Ascending aorta (tissue), 2 donors: Measurements from ENCODE around the gene PNPLA2. TPM values are rescaled to one million over a fixed set of nuclear protein-coding genes. Genes with fewer than 3 reads are reported as not detected.

ENCODE experiments used
- DNase-seq, 2 donors: peaks; one replicate each; pipeline ENCODE4 v3.0.0-alpha.2; 2019; ENCODE audit warnings: low spot score in 2 of 2
- H3K27ac ChIP-seq, 2 donors: fragments of 200-600 bp; sonication (generic); one replicate each; pipeline ENCODE4 v1.5.1; 2016 to 2017; ENCODE audit warnings: mild to moderate bottlenecking in 1 of 2
- H3K27me3 ChIP-seq: fragments of 200-600 bp; sonication (generic); one replicate; pipeline ENCODE4 v1.5.1; 2017
- H3K36me3 ChIP-seq, 2 donors: fragments of 200-600 bp; sonication (generic); one replicate each; pipeline ENCODE4 v1.5.1; 2016
- H3K4me1 ChIP-seq, 2 donors: fragments of 200-600 bp; sonication (generic); one replicate each; pipeline ENCODE4 v1.5.1; 2016 to 2017; ENCODE audit warnings: mild to moderate bottlenecking in 1 of 2
- H3K4me3 ChIP-seq, 2 donors: fragments of 200-600 bp; sonication (generic); one replicate each; pipeline ENCODE4 v1.5.1; 2016 to 2017; ENCODE audit warnings: mild to moderate bottlenecking in 1 of 2
- H3K9me3 ChIP-seq, 2 donors: fragments of 200-600 bp; sonication (generic); one replicate each; pipeline ENCODE4 v1.5.1; 2016
- CTCF ChIP-seq, 3 experiments: fragments of 200-600 bp in 2 of 3; fragments of 450-650 bp in 1 of 3; sonication (generic) in 2 of 3; IDR thresholded peaks; one replicate each; pipeline ENCODE4 v1.5.1; 2016 to 2019; ENCODE audit warnings: antibody characterized with exemption in 3 of 3, mild to moderate bottlenecking in 1 of 3, moderate library complexity in 1 of 3
- intact Hi-C: fragments of 100-400 bp; cut with DNase I; formaldehyde crosslinking; loops from one replicate; pipeline ENCODE4 v1.15.1; 2023
- total RNA-seq: library from RNA; depleted of rRNA; stranded (reverse); fragments of >200 nt; gene quantifications from one replicate; pipeline ENCODE4 v1.1.0, GENCODE V29; 2016

The PNPLA2 gene
- total RNA-seq, 1 donor from 2014 or later, result 214 TPM

- Histone ChIP-seq H3K36me3 (peaks cover 20 to 24% of the 10 kb centered on the region in 2 donors), H3K27ac (peak overlapping the region; percentile 92 to 95), H3K4me1 (peaks cover 39 to 44% of the 10 kb centered on the region in 2 donors), H3K4me3 (peak overlapping the region; percentile 94 to 98), H3K27me3 (no peaks in the 10 kb centered on the region), H3K9me3 (no peaks in the 10 kb centered on the region)
- intact Hi-C loops, result loop anchor here (10.0 kb wide), 2 partner anchors 712 to 922 kb away; partner anchors contain the start of gene CTSD
- no peak for DNase-seq
- TF ChIP-seq CTCF (IDR thresholded peaks at IDR 0.05), result no peak
These were observed 24.5 kb downstream of the PNPLA2 start for GRCh38 chr11:843086-843734.

- Histone ChIP-seq H3K4me1 (peaks cover 48 to 52% of the 10 kb centered on the region in 2 donors), H3K27me3 (no peaks in the 10 kb centered on the region), H3K36me3 (peaks cover 12 to 16% of the 10 kb centered on the region in 2 donors), H3K27ac (peak overlapping the region; percentile 92 to 95), H3K4me3 (peak overlapping the region; percentile 94 to 98), H3K9me3 (no peaks in the 10 kb centered on the region)
- peak in 2 of 3 experiments; percentile 3 to 20 for TF ChIP-seq CTCF (IDR thresholded peaks at IDR 0.05)
- peak; percentile 89 to 96 for DNase-seq
- intact Hi-C loops, result loop anchor here (1.0 to 10.0 kb wide), 3 partner anchors 10 to 921 kb away; partner anchors contain the start of gene CTSD
These were observed 25.3 kb downstream of the PNPLA2 start for GRCh38 chr11:843818-844692.

- peaks cover 3 to 7% of the 10 kb centered on the region in 2 donors for H3K36me3 ChIP-seq
- intact Hi-C loops, result loop anchor here (1.0 to 10.0 kb wide), 5 partner anchors 11 to 920 kb away; partner anchors contain the start of genes AP2A2, CHID1 and CTSD
- peak overlapping the region; percentile 92 to 95 for H3K27ac ChIP-seq
- H3K4me1 ChIP-seq, result peaks cover 48 to 57% of the 10 kb centered on the region in 2 donors
- TF ChIP-seq CTCF (IDR thresholded peaks at IDR 0.05), result no peak
- H3K4me3 ChIP-seq, result peak overlapping the region; percentile 94 to 98
- no peaks in the 10 kb centered on the region for H3K9me3 ChIP-seq
- DNase-seq, result peak; percentile 81 to 95
- H3K27me3 ChIP-seq, result no peaks in the 10 kb centered on the region
These were observed 26.3 kb downstream of the PNPLA2 start for GRCh38 chr11:844693-845644.

GRCh38 chr11:845872-846495 is 27.3 kb downstream of the PNPLA2 start:
- intact Hi-C loops, result loop anchor here (5.0 to 10.0 kb wide), 4 partner anchors 66 to 919 kb away; partner anchors contain the start of genes AP2A2, CHID1 and CTSD
- peak overlapping the region; percentile 92 to 95 for H3K27ac ChIP-seq
- no peaks in the 10 kb centered on the region for H3K27me3 ChIP-seq
- H3K4me3 ChIP-seq, result peak overlapping the region in 1 of 2 donors; percentile 94
- no peaks in the 10 kb centered on the region for H3K36me3 ChIP-seq
- peaks cover 42 to 51% of the 10 kb centered on the region in 2 donors for H3K4me1 ChIP-seq
- no peak for TF ChIP-seq CTCF (IDR thresholded peaks at IDR 0.05)
- H3K9me3 ChIP-seq, result no peaks in the 10 kb centered on the region
- no peak for DNase-seq
